ENCODE measurements around the gene RNF223.
"Not testable (repeated sequence)": the region's sequence is repeated elsewhere in the genome, so short reads cannot be mapped to it uniquely, and the experiment has no call there.

Gene RNF223

DNA sequence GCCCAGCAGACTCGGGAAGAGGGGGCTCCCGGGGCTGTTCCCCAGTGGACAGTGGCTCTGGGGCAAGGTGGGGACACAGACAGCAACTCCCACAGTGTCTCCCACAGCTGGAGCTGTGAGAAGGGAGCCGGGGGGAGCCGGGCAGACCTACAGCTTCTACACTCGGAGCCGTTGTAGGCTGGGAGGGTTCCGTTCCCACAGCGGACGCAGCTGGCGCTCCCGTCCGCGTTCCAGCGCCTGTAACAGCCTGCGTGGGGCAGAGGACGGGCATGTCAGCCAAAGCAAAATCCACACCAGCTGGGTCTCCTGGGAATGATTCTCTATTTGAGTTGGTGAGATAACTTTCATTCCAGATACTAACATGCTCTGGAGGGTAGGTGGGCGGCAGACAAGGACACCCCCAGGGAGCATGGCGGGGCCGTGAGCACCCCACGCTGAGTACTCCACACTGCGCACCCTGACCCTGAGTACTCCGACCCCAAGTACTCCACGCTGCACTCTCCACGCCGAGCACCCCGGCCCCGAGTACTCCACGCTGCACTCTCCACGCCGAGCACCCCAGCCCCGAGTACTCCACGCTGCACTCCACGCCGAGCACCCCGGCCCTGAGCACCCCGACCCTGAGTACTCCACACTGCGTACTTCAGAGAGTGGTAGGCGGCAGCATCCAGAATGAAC is 13.4 kb upstream of the RNF223 start:
- DNase-seq (ENCODE audit: low read depth) = no peak

GRCh38 chr1:1086911-1087341 is 12.8 kb upstream of the RNF223 start:
- DNase-seq (ENCODE audit: low read depth) = no peak

GRCh38 chr1:1085911-1086841 is 12.1 kb upstream of the RNF223 start:
- DNase-seq (ENCODE audit: low read depth) = no peak

GRCh38 chr1:1085171-1085841 is 11.2 kb upstream of the RNF223 start:
- DNase-seq (ENCODE audit: low read depth) = no peak

GRCh38 chr1:1084372-1085170 is 10.5 kb upstream of the RNF223 start:
- no peak for DNase-seq (ENCODE audit: low read depth)

DNA sequence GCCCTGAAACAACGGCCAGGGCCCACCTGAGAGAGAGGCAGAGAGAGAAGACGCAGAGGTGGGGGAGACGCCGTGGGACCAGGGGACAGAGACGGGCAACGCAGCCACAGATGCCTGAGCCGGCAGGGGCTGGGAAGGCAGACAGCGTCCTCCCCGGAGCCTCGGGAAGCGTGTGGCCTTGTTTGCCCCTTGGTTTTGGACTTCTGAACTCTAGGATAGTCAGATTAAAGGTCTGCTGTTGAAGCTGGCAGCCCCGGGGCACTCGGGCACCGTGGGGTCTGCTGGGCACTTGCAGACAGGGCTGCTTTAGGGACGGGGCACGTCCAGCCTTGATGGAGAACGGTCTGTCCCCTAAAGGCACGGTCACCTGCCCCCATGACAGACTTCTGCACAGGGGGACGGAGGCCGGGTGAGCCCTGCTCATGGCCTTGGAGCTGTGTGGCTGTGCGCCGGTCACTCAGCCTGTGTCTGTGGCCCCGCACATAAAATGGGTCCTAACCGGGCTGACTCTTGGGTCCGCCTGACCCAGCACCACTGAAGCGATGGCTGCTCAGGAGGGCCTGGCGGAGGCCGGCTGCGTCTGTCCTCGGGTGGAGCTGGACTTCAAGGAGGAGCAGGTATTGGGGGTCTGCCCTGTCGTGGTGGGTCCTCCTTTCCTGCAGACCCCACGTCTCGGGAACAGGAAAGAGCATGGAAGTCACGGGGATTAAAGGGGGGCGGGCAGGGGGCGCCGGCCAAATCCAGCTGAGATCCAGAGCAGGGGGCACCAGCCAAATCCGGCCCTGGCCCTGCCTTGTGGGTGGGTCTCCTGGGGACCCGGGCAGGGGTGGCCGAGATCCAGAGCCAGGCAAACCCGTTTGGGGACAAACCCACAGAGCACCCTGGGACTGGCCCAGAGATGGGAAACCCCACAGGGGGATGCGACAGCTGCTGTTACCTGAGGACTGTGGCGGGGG is 9.6 kb upstream of the RNF223 start:
- no peak for DNase-seq (ENCODE audit: low read depth)

GRCh38 chr1:1082776-1083415 is 8.8 kb upstream of the RNF223 start:
- DNase-seq (ENCODE audit: low read depth) = no peak

- DNase-seq (ENCODE audit: low read depth) = no peak
Observed at GRCh38 chr1:1082239-1082775, 8.2 kb upstream of the RNF223 start.

DNA sequence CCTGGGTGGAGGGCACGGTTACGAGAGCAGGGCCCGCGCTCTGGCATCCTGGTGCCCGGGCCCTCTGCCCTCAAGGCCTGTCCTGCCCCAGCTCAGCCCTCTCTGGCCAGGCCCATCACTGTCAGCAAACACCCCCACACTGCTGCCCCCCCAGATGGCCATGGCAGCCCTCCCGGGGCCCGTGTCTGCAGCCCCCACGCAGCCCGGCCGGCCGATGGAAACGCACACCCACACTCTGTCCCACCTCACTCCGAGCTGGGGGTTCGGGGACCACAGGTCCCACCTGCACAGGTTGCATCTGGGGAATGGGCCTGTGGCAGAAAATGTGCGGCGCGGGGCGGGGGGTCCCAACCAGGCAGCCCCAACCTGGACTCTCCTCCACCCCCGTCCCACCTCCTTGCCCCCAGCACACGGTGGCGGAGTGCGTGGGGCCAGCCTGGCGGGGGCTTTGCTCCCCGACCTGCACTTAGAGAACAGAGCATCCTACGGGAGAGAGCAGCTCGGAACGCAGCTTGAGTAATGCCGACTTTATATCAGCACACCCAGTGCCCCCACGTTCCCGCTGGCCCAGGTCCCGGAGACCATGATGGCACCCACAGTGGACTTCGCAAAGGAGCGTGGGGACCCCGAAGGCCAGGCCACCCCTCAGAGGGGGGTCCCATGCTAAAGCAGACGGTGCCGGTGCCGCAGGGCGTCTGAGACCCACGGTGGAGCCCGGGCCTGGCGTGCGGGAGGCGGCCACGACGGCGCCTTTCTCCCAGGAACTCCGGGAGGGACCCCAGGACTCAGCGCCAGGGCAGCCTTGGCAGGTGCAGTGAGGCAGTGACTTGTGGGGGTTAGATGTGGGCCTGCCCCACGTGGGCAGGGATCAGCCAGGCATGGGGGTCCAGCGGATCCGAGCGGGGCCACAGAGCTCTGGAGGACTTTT is 7.5 kb upstream of the RNF223 start:
- no peak for DNase-seq (ENCODE audit: low read depth)

DNA sequence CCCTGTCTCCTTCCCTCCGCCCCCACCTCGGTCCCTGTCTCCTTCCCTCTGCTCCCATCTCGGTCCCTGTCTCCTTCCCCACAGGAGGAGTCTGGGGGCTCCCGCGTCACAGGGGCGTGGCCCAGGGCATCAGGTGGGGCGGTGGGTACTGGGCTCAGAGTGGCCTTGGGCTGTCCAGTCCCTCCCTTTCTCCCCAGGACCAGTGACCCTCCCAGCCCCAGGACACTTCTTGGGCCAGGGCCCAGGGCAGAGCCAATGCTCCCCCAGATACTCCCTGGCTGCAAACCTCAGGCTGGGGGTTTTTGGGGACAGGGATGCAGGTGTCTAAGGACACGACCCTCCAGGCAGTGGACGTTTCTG is 6.8 kb upstream of the RNF223 start:
- DNase-seq (ENCODE audit: low read depth) = no peak

DNA sequence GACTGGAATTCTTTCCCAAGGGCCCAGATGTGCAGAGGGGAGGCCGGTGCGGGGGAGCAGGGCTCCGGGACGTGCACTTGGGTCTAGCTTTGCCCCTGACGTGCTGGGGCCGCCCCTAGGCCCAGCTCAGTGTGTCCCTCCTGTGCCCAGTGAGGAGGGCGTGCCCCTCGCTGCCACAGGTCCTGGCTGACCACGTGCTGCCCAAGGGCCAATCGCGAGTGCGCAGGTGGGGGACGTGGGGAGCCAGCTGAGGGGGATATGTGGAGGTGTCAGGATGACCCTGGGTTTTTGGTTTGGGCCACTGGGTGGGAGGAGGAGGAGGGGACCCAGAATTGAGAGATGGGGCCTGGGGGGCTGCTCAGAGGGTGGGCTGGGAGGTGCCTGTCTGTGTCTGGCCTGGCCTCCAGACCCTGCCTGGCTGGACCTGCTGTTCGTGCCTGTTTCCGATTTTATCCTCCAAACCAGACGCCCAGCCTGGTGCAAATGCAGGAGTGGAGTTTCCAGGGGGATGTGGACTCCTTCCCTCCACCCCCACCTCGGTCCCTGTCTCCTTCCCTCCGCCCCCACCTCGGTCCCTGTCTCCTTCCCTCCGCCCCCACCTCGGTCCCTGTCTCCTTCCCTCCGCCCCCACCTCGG is 6.1 kb upstream of the RNF223 start:
- DNase-seq (ENCODE audit: low read depth) = no peak

DNA sequence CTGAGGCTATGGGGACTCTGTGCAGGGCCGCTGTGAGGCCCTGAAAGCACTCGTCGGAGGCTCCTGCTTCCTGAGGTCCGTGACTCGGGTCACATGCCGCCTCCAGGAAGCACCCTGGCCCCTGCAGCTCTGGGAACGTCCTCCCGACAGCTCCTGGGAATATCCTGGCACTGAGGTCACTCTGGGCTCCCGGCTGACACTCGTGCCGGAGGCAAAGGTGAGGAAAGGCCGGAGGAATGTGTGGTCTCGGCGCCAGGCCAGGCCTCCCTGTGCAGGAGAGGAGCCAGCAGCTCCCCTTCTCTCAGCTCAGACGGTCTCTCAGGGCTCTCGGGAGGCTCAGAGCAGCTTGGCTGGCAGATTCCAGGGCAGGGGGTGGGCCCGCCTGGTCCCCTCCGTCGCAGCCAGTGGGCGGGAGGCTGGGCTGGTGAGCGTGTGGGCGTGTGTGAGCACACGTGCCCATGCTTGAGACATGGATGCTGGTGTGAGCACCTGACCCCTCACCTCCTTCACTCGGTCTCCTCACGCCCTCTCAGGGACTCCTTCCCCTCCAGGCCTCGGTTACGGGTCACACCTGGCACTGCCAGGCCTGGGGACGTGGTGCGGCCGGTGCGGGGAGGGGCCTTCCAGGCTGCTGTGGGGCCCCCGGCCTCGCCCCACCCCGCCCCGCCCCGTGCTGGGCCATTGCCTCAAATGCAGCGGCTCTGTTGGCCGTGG is 5.5 kb upstream of the RNF223 start:
- DNase-seq (ENCODE audit: low read depth) = no peak

- not testable (repeated sequence) for DNase-seq (ENCODE audit: low read depth)
Observed at GRCh38 chr1:1077396-1077795, 3.3 kb upstream of the RNF223 start.

- DNase-seq (ENCODE audit: low read depth) = no peak
Observed at GRCh38 chr1:1075148-1075935, 1.2 kb upstream of the RNF223 start.

GRCh38 chr1:1074631-1075147 is 583 bp upstream of the RNF223 start:
- no peak for DNase-seq (ENCODE audit: low read depth)

DNA sequence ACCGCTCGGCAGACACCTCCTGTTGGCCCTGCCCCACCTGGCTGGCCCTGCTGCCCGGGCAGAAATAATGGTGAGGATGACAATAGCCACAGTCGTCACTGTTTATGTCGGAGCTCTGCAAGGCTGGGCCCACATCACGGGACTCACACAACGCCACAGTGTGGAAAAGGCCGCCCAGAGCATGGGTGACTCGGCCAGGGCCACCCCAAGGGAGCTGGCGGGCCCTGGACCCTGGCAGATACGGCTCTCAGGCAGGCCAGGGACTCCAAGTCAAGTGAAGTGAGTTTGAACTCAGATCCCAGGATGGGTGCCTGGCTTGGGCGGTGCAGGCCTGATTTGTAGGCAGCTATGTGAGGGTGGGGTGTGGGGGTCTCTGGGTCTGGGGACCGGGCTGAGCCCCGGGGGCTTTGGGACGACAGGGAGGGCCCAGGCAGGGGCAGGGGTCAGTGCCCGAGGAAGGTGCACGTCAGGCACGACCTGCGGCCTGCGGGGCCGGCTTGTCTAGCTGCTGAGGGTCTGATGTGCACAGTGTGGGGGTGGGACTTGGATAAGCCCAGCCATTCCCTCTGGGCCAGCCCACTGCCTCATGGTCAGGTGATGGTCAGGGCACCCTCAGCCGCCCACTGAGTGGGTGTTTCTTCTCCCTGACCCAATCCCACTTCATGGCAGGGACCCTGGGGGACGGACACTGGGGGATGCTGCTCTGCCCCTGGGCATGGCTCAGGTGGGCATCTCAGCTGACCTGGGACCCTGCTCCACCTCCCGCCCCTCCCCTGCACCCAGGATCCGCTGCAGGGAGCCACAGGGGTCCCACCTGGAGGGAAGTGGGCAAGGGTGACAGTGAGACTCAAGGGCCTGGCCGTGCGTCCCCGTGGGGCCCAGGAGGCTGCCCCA is 1.0 kb downstream of the RNF223 start:
- no peak for DNase-seq (ENCODE audit: low read depth)

Measured in activated T-helper 1 cell treated with Interleukin-2 at 50 U/mL for 16 hours (primary cell).